Stromal cell of bone marrow (primary cell): ENCODE data around the gene HHATL.
"Not testable (repeated sequence)": the region's sequence is repeated elsewhere in the genome, so short reads cannot be mapped to it uniquely, and the experiment has no call there.

Source experiments
- DNase-seq: peaks from one replicate; pipeline ENCODE4 v3.0.0-alpha.2; 2012; ENCODE audit warnings: low read depth

HHATL gene

GRCh38 chr3:42733501-42734262 is 31.1 kb upstream of the HHATL start:
- DNase-seq: no peak

GRCh38 chr3:42732829-42733459 is 30.3 kb upstream of the HHATL start:
- DNase-seq: no peak

GRCh38 chr3:42732196-42732828 is 29.7 kb upstream of the HHATL start:
- no peak for DNase-seq

- DNase-seq: no peak
Measured at GRCh38 chr3:42731476-42732195, 29.0 kb upstream of the HHATL start.

GRCh38 chr3:42730706-42731420 is 28.3 kb upstream of the HHATL start:
- DNase-seq: no peak

GRCh38 chr3:42730294-42730693 is 27.7 kb upstream of the HHATL start:
- DNase-seq: no peak

- DNase-seq: no peak
Measured at GRCh38 chr3:42729404-42730145, 27.0 kb upstream of the HHATL start.

- DNase-seq: no peak
Measured at GRCh38 chr3:42728668-42729364, 26.2 kb upstream of the HHATL start.

GRCh38 chr3:42728056-42728455 is 25.5 kb upstream of the HHATL start:
- DNase-seq: no peak

GRCh38 chr3:42725454-42725853 is 22.9 kb upstream of the HHATL start:
- DNase-seq: no peak

GRCh38 chr3:42723219-42723618 is 20.6 kb upstream of the HHATL start:
- DNase-seq: no peak

GRCh38 chr3:42722442-42722841 is 19.8 kb upstream of the HHATL start:
- not testable (repeated sequence) for DNase-seq

- DNase-seq: no peak
Measured at GRCh38 chr3:42721690-42722089, 19.1 kb upstream of the HHATL start.

- DNase-seq: no peak
Measured at GRCh38 chr3:42720126-42720525, 17.5 kb upstream of the HHATL start.

- no peak for DNase-seq
Measured at GRCh38 chr3:42719002-42719401, 16.4 kb upstream of the HHATL start.

GRCh38 chr3:42718338-42718737 is 15.7 kb upstream of the HHATL start:
- DNase-seq: no peak

GRCh38 chr3:42717306-42717705 is 14.7 kb upstream of the HHATL start:
- DNase-seq: no peak

GRCh38 chr3:42714171-42714852 is 11.7 kb upstream of the HHATL start:
- DNase-seq: no peak

GRCh38 chr3:42713747-42714146 is 11.1 kb upstream of the HHATL start:
- no peak for DNase-seq
